ENCODE results near the gene GUCD1.

DNA sequence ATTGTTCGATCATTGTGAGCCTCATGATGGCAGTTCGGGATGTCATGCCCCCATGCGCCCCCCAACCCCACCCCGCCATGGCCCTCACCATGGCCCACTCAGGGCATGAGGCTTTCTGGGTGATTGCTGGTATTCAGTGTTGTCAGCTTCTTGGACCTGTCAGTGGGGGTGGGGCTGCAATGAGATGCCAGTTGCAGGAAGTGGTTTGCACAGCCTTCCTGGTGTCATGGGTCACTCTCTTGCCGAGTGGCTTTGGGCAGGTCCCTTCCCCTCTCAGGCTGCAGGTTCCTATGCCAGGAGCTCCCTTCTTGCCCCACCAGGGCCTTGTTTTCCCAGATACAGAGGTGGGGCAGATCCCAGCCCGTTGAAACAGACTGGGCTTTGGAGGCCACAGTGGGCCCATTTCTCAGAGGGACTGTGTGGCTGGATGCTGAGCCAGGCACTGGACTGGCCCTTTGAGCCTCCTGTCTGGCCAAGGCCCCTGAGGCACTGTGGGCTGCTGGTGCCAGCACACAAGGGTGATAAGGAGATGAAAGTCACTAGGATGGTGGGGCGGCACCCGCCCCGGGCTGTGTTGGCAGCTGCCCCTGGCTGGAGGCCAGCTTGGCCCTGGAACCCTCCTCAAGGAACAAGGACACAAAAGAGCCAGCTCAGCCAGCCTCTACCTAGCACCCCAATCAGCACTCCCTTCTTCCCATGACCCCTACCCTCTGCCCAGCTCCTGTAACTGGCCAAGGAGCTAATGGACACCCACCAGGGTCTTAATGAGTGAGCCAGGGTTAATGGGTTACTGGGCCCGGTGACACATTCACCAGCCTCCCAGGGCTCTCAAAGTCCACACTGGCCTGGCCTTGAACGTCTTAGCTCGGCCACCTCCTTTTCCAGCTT is 46.5 kb upstream of the GUCD1 start:
- TF ChIP-seq CTCF (IDR thresholded peaks at IDR 0.05; ENCODE audit: insufficient read depth, low read length, poor library complexity, severe bottlenecking) (no peak), EZH2phosphoT487 (conservative IDR thresholded peaks at IDR 0.05; ENCODE audit: low read length) (no peak)

Measured in SU-DHL-6 (cell line).